Hepatocyte (in vitro differentiated cells): ENCODE measurements around the gene MYLK3. TPM values are rescaled to one million over a fixed set of nuclear protein-coding genes. Genes with fewer than 3 reads are reported as not detected.
"Not testable (repeated sequence)": the region's sequence is repeated elsewhere in the genome, so short reads cannot be mapped to it uniquely, and the experiment has no call there.

Experiments
- DNase-seq: peaks from one replicate; pipeline ENCODE4 v3.0.0-alpha.2; 2016; ENCODE audit warnings: low spot score
- H2AFZ ChIP-seq: fragments of 200-600 bp; sonication (generic); 2 replicates; pipeline ENCODE4 v1.6.0; 2016; ENCODE audit warnings: antibody characterized with exemption, mild to moderate bottlenecking
- H3K27ac ChIP-seq: fragments of 200-600 bp; sonication (generic); 2 replicates; pipeline ENCODE4 v1.5.1; 2016; ENCODE audit warnings: mild to moderate bottlenecking
- H3K27me3 ChIP-seq: fragments of 200-600 bp; sonication (generic); 2 replicates; pipeline ENCODE4 v1.6.1; 2016
- H3K36me3 ChIP-seq: fragments of 200-600 bp; sonication (generic); replicated peaks from 2 replicates; pipeline ENCODE4 v1.5.1; 2016; ENCODE audit warnings: low read depth; ENCODE audit not compliant: insufficient read depth
- H3K4me1 ChIP-seq: fragments of 200-600 bp; sonication (generic); 2 replicates; pipeline ENCODE4 v1.5.1; 2016; ENCODE audit warnings: mild to moderate bottlenecking, moderate library complexity; ENCODE audit not compliant: insufficient read depth
- H3K4me2 ChIP-seq: fragments of 200-600 bp; sonication (generic); 2 replicates; pipeline ENCODE4 v1.6.0; 2016
- H3K4me3 ChIP-seq: fragments of 200-600 bp; sonication (generic); 2 replicates; pipeline ENCODE4 v1.5.1; 2016; ENCODE audit warnings: mild to moderate bottlenecking
- H3K79me2 ChIP-seq: fragments of 200-600 bp; sonication (generic); 2 replicates; pipeline ENCODE4 v1.6.0; 2017; ENCODE audit warnings: mild to moderate bottlenecking
- H3K9me2 ChIP-seq: fragments of 200-600 bp; sonication (generic); replicated peaks from 2 replicates; pipeline ENCODE4 v1.6.0; 2017; ENCODE audit warnings: mild to moderate bottlenecking; ENCODE audit not compliant: insufficient read depth
- H3K9me3 ChIP-seq: fragments of 200-600 bp; sonication (generic); 2 replicates; pipeline ENCODE4 v1.5.1; 2016; ENCODE audit warnings: low read depth, mild to moderate bottlenecking
- H4K20me1 ChIP-seq: fragments of 200-600 bp; sonication (generic); 2 replicates; pipeline ENCODE4 v1.6.0; 2016; ENCODE audit warnings: mild to moderate bottlenecking; ENCODE audit not compliant: insufficient read depth, poor library complexity, severe bottlenecking
- CTCF ChIP-seq: fragments of 200-600 bp; sonication (generic); IDR thresholded peaks from 2 replicates; pipeline ENCODE4 v1.5.1; 2016; ENCODE audit warnings: antibody characterized with exemption, mild to moderate bottlenecking; ENCODE audit not compliant: poor library complexity
- EZH2 ChIP-seq: fragments of 200-600 bp; sonication (generic); IDR thresholded peaks from 2 replicates; pipeline ENCODE4 v1.6.1; 2016; ENCODE audit warnings: antibody characterized with exemption, mild to moderate bottlenecking, borderline replicate concordance
- EZH2phosphoT487 ChIP-seq: fragments of 200-600 bp; sonication (generic); IDR thresholded peaks from one replicate; pipeline ENCODE4 v1.6.1; 2018; ENCODE audit warnings: antibody characterized with exemption, mild to moderate bottlenecking, low read depth, moderate library complexity; ENCODE audit not compliant: unreplicated experiment, severe bottlenecking
- WGBS: methylation state at CpG from one replicate; pipeline ENCODE4 v1.1.6; 2016; ENCODE audit warnings: low lambda C conversion rate; ENCODE audit errors: missing lambda C conversion rate; 5-methylcytosine and 5-hydroxymethylcytosine counted together
- polyA plus RNA-seq: library from polyadenylated mRNA; unstranded; fragments of >200 nt; fragmentation: Nextera tagmentation; extraction: Ambion mirVana; gene quantifications from 2 replicates; pipeline ENCODE4 v1.2.1, GENCODE V29; 2016
- total RNA-seq: library from RNA; depleted of rRNA; stranded (reverse); fragments of >200 nt; gene quantifications from 2 replicates; pipeline ENCODE4 v1.2.3, GENCODE V29; 2014

MYLK3 gene
- total and polyA plus RNA-seq, 2 experiments from 2014 or later, result 1.9 to 6.5 TPM

- peaks cover 69% of the 10 kb centered on the region for H3K79me2 ChIP-seq
- H3K9me2 ChIP-seq, result no peaks in the 10 kb centered on the region
- TF ChIP-seq CTCF, result no peak
- no peak for TF ChIP-seq EZH2
- TF ChIP-seq EZH2phosphoT487, result no peak
- peaks cover 27% of the 10 kb centered on the region for H3K4me1 ChIP-seq
- peak overlapping the region; percentile 50 for H2AFZ ChIP-seq
- WGBS, result 4% methylated on average over 14 of the region's 14 CpGs
- no peak for DNase-seq
- H3K27me3 ChIP-seq, result no peaks in the 10 kb centered on the region
- H4K20me1 ChIP-seq, result peaks cover 45% of the 10 kb centered on the region
- H3K4me3 ChIP-seq, result peak overlapping the region; percentile 24
- H3K4me2 ChIP-seq, result peak overlapping the region; percentile 78
- H3K36me3 ChIP-seq, result no peaks in the 10 kb centered on the region
- H3K9me3 ChIP-seq, result no peaks in the 10 kb centered on the region
- H3K27ac ChIP-seq, result peak overlapping the region; percentile 93
Measured at GRCh38 chr16:46688101-46688653, 60.0 kb downstream of the MYLK3 start.

GRCh38 chr16:46687486-46687885 lies 60.7 kb downstream of the MYLK3 start:
- Histone ChIP-seq H3K4me1 (peaks cover 27% of the 10 kb centered on the region), H2AFZ (no peak overlapping the region), H3K36me3 (no peaks in the 10 kb centered on the region), H3K9me2 (no peaks in the 10 kb centered on the region), H3K9me3 (no peaks in the 10 kb centered on the region), H3K27ac (peak overlapping the region; percentile 93), H3K4me3 (peak overlapping the region; percentile 24), H3K27me3 (no peaks in the 10 kb centered on the region), H3K4me2 (peak overlapping the region; percentile 78), H3K79me2 (peaks cover 71% of the 10 kb centered on the region), H4K20me1 (peaks cover 50% of the 10 kb centered on the region)
- TF ChIP-seq CTCF (no peak), EZH2 (no peak), EZH2phosphoT487 (no peak)
- WGBS, result 53% methylated on average over 9 of the region's 9 CpGs
- DNase-seq, result peak; percentile 6

GRCh38 chr16:46686815-46687473 lies 61.2 kb downstream of the MYLK3 start:
- no peaks in the 10 kb centered on the region for H3K36me3 ChIP-seq
- H3K9me2 ChIP-seq, result no peaks in the 10 kb centered on the region
- H3K4me2 ChIP-seq, result peak overlapping the region; percentile 78
- 50% methylated on average over 5 of the region's 5 CpGs for WGBS
- H3K9me3 ChIP-seq, result no peaks in the 10 kb centered on the region
- H3K4me3 ChIP-seq, result peak overlapping the region; percentile 24
- no peak for DNase-seq
- no peaks in the 10 kb centered on the region for H3K27me3 ChIP-seq
- peaks cover 50% of the 10 kb centered on the region for H4K20me1 ChIP-seq
- H2AFZ ChIP-seq, result no peak overlapping the region
- peaks cover 70% of the 10 kb centered on the region for H3K79me2 ChIP-seq
- no peak overlapping the region for H3K27ac ChIP-seq
- peaks cover 27% of the 10 kb centered on the region for H3K4me1 ChIP-seq
- TF ChIP-seq EZH2phosphoT487 (no peak), EZH2 (no peak), CTCF (no peak)

GRCh38 chr16:46681867-46682266 lies 66.3 kb downstream of the MYLK3 start:
- H3K4me3 ChIP-seq, DNase-seq, H3K9me2 ChIP-seq, H2AFZ ChIP-seq, H3K27me3 ChIP-seq, H3K36me3 ChIP-seq, H3K9me3 ChIP-seq: not testable (repeated sequence)
- Histone ChIP-seq H4K20me1 (peaks cover 38% of the 10 kb centered on the region), H3K27ac (peak overlapping the region; percentile 2), H3K79me2 (peaks cover 77% of the 10 kb centered on the region), H3K4me1 (peaks cover 23% of the 10 kb centered on the region), H3K4me2 (peak overlapping the region; percentile 78)
- WGBS, result 49% methylated on average over 2 of the region's 2 CpGs

GRCh38 chr16:46677943-46678342 lies 70.2 kb downstream of the MYLK3 start:
- not testable (repeated sequence) for H3K4me1 ChIP-seq, H2AFZ ChIP-seq, H3K9me3 ChIP-seq, H3K27me3 ChIP-seq, DNase-seq, H3K36me3 ChIP-seq, H3K4me3 ChIP-seq, H3K4me2 ChIP-seq, H4K20me1 ChIP-seq, H3K9me2 ChIP-seq, H3K27ac ChIP-seq
- 92% methylated on average over 1 of the region's 1 CpG for WGBS
- H3K79me2 ChIP-seq, result peaks cover 46% of the 10 kb centered on the region
